GM19397 (cell line): Measurements from ENCODE around the gene GRIN1.

Experiments
- ATAC-seq: cut with Tn5 transposase; IDR thresholded peaks from one replicate; pipeline ENCODE4 v1.9.1; 2021; ENCODE audit warnings: mild to moderate bottlenecking, moderate library complexity; ENCODE audit not compliant: unreplicated experiment

GRIN1 gene

DNA sequence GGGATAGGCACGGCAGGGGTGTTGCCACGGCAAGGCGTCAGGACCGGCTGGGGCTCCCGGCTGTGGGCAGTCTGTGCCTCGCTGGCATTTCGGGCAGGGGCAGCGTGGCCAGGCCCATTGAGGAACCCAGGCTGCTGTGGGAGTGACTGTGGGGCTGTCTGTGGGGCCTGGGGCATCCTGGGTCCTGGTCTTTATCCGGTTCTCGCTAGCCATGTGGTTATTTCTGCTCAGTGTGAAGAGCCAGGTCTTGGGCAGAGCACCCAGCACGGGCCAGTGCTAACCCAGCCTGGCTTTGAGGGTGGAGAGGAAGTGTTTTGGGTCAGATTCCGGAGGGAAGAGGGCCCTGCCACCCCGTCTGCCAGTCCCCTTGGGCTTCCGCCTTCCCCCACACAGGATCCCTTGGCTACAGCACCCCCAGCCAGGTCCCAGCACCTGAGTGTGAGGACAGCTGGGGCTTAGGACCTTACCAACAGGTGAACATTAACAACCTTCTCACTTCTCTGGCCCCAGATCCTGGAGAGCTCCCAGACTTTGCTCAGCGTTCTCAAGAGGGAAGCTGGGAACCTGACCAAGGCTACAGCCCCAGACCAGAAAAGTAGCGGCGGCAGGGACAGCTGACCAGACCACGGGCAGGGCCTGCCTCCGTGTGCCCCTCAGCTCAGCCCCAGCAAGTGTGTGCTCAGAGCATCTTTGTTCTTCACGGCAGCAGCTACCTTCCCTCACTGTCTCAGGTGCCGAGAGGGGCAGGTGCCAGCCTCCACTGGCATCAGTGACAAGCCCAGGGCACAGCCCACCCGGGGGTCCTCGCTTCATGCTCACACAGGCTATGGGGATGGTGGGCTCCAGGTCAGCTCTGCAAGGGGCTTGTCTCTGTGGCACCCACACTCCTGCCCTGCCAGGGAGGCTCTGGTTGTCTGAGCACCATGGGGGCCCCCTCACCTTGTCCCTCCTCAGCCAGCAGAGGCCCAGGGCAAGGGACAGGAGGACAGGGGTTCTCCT is 50.6 kb downstream of the GRIN1 start:
- ATAC-seq, result no peak

DNA sequence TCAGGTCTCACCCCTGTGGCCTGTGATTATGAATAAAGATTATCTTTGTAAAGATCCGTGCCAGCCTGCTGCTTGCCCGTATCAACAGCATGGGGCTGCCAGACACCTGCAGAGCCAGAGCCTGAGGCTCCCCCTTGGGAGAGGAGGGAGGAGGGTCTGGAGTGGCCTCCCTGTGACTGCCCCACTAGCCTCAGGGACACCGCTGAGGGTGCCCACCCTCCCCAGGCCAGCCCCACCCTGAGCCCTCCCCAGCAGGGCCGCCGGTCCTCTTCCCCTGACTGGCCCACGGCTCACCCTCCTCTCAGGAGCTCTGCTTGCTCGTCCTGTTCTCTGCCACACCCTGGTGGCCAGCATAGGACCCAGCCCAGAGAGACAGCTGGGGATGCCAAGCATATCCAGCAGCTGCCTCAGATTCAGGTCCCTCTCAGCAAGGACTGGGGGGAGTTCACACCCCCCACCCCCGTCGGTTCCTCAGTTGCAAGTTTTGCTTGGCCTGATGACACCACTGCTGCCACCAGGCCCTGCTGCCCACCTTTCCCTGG is 51.4 kb downstream of the GRIN1 start:
- no peak for ATAC-seq

DNA sequence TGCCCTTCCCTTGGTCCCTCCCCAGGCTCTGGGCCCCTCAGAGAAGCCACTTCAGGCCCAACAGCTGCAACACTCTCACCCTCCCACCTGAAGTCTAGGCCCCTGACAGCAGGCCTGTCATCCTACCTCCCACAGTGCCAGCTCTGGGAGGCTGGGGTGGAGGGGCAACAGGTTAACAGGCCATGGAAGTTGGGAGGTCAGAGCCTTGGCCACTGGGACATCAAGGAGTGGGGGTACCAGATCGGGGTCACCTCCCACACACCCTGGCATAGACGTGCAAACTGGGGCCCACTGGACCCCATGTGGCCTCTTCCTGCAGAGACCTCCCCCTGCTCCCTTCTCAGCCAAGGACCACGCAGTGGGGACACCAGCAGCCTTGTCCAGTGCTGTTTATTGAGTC is 52.3 kb downstream of the GRIN1 start:
- ATAC-seq, result no peak

DNA sequence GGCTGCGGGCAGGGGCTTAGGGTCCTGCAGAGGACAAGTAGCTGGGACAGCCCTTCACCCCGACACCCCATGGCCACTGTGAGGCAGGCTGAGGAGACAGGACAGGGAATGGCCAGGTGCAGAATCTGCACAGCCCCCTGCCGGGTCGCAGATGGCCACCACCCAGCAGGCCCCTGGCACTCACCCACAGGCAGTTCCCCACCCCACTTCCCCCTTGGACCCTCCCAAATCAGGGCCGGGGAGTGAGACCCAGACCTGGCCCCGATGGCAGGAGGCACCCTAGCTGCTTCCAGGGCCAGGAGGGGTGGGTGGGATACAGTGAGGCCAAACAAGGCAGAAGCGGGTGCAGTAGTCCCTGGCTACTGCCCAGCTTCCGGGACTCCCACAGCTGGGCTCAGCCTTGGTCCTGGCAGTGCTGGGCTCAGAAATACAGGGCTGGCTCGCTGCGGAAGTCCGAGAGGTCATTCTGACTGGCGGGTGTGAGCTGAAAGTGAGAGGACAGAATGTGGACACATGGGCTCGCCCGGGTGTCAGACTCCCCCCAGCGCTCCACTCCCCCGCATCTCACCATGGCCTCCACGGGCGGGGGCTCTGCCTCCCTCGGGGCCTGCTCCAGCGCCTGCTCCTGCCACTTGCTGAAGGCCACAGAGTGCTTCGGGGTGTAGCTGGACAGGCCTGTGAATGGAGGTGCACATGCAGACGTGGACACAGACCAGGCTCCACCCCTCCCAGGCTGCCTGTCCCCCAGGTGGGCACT is 52.9 kb downstream of the GRIN1 start:
- ATAC-seq, result no peak

DNA sequence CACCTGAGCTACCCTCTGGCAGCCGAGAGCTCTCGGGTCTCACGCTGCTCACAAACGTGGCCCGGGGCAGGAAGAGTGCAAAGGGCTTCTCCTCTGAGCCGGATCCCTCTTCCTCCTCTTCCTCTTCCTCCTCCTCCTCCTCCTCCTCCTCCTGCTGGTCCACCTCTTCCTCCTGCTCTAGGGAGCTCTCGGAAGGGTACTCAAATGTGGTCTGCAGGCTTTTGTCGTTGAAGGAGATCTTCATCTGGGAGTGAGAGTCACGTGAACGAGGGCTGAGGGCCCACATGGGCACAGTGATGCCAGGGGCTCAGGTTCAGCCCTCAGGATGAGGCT is 53.5 kb downstream of the GRIN1 start:
- ATAC-seq, result no peak

DNA sequence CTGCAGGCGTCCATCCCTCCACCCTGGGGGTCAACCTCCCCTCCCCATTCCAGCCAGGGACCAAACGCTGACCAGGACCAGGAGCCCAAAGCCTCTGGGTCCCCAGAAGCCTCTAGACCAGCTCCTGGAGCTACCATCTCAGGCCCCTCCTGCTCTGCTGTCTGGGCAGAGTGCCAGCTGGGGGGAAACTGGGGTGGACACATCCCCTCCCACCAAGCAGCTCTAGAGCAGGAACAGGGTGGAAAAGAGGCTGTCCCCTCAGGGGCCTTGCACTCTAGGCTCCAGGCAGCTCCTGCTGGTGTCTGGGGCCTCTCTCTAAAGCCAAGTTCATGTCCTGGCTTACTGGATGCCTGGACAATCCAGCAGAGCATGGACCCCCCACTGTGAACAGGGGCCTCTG is 53.9 kb downstream of the GRIN1 start:
- ATAC-seq, result no peak

DNA sequence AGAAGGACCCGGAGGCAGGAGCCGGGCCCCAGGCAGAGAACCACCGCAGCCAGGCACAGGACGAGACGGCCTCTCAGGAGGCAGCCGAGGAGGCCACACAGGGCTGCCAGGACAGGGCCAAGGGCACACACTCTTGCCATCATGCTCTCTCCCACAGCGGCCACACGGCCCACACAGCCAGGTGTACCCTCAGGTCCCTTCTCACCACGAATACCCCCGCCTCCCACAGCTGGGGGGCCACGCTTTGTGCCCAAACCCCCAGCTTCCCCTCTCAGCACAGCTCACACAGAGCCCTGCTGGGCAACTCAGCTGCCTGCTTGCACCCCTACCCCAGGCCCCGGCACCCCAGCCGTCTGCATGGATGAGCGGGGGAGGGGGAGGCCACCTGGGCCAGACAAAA is 54.8 kb downstream of the GRIN1 start:
- no peak for ATAC-seq

DNA sequence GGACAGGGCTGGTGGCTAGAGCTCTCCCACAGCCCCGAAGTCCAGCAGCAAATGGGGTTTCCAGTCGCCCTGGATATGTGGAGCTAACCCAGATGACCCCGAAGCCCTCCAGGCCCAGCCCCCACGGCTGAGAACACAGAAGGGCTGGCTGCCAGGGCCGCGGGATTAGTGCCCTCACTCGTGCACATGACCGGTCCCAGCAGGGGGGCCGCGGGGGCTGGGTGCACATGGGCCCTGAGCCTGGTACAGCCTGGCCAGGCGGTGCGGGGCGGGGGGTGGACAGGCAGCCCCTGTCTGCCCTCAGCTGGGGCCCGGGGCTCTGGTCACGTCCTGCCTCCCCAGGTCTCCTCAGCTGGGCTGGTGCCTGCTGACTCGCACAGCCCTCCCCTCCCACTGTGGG is 55.4 kb downstream of the GRIN1 start:
- ATAC-seq, result no peak

DNA sequence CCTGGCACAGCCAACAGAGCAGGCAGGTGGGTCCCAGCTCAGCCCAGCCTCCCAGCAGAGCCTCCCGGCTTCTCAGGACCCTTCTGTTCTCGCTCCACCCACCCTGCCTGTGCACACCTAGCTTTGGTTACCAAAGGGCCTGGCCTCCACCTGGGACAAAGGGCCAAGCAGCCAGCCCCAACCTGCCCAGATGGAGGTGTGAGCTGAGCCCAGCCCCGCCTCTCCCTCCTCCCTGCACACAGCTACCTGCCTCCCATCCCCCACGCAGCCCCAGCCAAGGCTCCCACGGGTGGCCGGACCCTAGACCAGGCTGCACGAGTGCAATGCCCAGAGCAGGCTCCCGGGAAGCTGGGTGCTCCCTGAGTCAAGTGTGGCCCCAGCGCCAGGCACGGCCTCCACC is 56.0 kb downstream of the GRIN1 start:
- no peak for ATAC-seq

DNA sequence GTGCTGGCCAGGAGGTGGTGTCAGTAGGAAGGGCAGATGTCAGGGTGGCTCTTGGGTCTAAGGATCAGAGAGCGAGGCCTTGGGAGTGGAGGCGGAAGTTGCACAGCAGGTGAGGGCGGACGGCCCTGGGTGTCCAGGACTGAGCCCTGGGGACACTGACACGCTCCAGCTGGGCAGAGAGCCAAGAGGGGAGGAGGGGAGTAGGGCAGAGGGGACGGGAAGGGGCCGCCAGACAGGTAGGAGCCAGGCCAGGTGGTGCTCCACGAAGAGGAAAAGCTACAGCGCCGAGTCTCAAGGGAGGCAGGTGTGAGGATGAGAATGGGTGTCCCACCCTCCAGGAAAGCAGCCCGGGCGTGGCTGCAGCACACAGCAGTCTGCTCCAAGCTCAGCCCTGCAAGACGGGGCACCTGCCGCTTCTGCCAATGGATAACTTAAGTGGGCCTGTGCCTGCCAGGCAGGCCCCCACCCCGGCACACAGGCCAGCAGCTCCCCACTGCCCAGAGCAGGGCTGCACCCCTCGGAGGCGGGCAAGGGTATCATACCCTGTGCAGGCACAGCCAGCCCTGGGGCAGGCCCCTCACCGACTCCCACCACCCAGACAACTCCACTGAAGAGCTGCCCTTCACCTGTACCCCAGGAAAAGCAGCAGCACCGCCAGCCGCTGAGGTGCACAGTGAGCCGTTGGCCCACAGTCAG is 56.7 kb downstream of the GRIN1 start:
- ATAC-seq, result no peak

DNA sequence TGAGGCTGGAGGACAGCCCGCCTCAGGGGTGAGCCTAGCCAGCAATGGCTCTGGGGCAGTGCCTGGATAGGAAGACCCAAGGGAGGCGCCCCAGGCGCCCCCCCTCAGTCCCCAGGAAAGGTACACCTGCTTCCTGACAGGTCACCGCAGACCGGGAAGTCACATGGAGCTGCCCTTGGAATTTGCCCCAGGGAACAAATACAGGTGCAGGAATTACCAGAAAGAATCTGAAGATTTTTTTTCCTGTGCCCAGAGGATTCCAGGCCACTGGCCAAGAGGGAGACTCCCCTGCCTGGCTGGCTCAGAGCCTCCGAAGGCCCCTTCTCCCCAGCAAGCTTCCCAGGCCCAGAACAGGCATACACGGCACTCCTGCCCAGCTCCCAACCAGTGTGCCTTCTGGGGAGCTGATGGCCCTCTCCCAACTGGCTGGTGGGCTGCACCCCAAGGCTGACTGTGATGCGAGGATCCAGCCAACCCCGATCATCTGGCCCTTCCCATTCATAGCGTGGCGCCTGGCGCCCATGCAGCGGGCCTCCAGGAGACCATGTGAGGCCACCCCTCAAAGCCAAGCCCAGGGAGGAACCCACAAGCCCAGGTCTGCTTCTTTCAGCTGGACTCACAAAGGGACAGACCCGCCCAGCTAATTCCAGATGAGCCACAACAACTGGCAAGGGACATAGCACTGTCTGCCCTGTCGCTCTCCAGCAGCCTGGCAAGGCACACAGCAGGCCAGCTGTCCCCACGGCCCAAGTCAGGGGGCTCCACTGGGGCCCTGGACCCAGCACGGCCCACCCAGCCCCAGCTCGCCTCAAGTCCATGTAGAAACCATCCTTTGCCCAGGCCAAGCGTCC is 59.3 kb downstream of the GRIN1 start:
- no peak for ATAC-seq

DNA sequence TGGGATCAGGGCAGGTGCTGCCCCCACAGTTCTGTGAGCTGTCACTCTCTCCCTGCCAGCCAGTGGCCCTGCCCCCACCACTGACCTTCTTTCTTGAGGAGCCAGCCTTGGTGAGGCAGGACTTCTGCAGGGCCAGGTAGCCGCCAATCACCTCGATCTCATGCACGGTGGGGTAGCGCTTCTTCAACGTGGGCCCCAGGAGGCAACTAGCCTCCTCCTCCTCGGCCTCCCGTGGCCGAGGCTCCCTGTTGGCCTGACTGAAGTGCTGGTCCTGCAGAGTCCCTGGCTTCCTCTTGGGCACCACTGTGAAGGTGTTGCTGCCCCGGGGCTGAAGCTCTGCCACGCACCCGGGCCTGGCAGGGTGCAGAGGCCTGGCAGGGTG is 59.9 kb downstream of the GRIN1 start:
- no peak for ATAC-seq

DNA sequence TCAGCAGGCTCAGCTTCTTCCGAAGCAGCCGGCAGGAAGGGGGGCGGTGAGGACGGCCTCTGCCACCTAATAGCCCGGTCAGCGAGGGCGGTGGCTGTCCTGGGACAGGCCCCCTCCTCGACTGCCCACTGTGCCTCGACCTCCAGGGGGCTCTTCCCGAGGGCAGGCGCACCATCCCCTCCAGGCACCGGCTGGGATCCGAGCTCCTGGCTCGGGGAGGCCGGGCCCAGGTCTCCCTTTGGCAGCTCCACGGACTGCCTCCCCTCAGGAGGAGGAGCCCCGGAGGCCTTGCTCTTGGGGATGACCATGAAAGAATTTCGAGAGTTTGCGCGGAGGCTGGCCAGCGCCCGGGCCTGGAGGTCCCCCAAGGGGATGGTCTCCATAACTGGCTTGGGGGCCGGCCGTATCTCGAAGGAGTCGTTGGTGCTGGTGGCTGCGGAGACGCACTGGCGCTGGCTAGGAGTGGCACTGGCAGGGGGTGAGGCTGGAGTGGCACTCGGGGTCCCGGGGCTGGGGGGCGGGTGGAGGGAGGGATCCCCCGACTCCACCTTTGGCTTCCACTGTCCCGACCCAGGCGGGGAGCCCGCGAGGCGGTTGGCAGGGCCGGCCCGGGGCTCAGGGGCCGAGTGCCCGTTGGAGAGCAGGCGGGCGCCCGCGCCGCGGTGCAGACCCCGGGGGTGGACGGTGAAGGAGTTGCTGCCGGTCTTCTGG is 60.6 kb downstream of the GRIN1 start:
- ATAC-seq, result no peak

DNA sequence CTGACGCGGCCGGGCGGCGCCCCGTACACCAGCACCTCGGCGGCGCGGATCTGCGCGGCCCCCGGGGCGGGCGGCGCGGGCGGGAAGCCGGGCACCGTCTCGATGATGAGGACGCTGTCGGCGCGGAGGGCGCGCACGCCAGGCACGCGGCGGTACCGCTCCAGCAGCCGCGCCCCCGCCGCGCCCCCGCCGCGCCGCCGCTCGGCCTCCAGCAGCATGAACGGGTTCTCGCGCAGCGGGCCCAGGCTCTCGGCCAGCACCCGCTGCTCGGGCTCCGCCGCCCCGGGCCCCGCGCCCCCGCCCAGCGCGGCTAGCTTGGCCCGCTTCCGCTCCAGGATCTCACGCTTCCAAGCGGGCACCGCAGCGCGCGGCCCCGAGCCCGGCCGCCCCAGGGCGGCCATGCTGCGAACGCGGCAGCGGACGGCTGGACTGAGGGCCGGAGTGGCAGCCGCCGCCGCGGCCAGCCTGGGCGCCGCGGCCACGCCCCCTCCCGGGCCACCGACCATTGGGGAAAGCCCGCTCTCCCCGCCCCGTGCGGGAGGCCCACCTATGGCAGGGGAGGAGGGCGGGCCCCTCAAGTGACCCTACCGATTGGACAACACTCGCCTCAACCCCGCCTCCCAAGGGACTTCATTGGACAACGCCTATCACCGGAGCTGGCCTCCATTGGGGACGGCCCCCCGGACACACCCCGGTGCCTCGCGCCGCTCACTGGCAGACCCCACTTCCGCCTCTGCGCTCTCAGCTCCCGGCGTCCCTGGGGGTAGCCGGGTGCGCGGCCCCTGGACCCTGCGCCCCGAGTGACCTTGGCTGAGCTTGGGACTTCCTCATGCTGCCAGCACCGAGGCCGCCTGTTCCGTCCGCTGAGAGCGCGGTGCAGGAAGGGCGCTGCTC is 61.6 kb downstream of the GRIN1 start, which contains the start of gene TPRN:
Gene TPRN (minus strand): TSS at position 431 of the 894 bp plus-strand sequence. CDS start 30 bp downstream, at position 401.
- peak; percentile 82 for ATAC-seq

DNA sequence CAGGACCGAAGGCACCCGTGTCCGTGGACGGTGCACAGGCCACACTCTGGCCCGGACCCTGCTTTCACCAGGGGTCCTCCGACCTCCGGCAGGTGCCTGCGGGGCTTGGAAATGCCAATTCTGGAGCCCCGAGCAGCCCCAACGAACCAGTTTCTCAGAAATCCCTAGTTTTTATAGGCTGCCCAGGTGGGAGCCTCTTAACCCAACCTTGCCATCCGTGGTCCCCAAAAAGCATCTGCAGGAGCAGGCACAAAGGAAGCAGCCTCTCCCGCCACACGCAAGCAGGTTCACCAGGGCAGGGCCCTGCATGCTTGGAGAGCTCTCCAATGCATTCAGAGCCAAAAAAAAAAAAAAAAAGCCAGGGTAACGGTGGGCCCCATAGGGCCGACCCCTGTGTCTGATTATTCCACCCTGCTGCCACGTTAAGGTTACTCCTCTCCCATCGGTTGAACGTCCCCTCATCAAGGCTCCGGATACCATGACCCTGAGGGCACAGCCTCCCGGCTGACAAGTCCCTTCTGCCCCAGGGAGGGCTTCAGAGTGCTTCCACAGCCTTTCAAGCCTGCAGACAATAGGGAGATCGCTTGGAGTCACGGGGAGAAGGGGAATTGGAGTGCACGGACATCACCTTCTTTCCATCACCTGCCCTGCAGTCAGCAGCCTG is 62.4 kb downstream of the GRIN1 start:
- no peak for ATAC-seq

DNA sequence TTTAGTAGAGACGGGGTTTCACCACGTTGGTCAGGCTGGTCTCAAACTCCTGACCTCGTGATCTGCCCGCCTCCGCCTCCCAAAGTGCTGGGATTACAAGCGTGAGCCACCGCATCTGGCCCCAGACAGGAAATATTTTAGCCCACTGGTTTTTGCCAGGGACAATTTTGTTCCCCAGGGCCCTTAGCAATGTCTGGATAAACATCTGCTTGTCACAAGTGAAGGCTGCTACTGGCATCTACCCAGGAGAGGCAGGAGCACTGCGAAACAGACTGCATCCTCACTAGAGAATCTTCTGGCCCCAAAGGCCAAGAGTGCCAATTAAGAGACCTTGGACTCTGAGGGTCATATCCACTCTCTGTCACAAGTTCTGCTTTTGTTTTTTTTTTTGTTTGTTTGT is 64.0 kb downstream of the GRIN1 start:
- no peak for ATAC-seq

DNA sequence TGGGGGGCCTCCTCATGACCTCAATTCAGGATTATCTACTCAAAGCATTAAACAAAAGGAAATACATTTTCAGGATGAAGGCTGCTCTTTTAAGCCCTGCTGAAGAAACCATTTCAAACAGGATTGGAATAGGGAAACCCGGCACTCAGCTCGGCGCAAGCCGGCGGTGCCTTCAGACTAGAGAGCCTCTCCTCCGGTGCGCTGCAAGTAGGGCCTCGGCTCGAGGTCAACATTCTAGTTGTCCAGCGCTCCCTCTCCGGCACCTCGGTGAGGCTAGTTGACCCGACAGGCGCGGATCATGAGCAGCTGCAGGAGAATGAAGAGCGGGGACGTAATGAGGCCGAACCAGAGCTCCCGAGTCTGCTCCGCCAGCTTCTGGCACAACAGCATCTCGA is 65.8 kb downstream of the GRIN1 start:
- no peak for ATAC-seq
